Mesothelial cell of epicardium (in vitro differentiated cells): ENCODE data around the gene PYROXD2. TPM values are rescaled to one million over a fixed set of nuclear protein-coding genes. Genes with fewer than 3 reads are reported as not detected.

Experiments
- DNase-seq, 2 experiments: peaks; one replicate each; pipeline ENCODE4 v3.0.0; 2021; ENCODE audit warnings: low spot score in 2 of 2; ENCODE audit not compliant: unreplicated experiment in 2 of 2
- H3K27ac Mint-ChIP-seq: 2 replicates; pipeline ENCODE4 v1.8.0; 2021; ENCODE audit warnings: mixed read lengths
- H3K27me3 Mint-ChIP-seq: 2 replicates; pipeline ENCODE4 v1.8.0; 2021; ENCODE audit warnings: low read depth, mixed read lengths
- H3K36me3 Mint-ChIP-seq: 2 replicates; pipeline ENCODE4 v1.8.0; 2021; ENCODE audit warnings: mixed read lengths
- H3K4me1 Mint-ChIP-seq: 2 replicates; pipeline ENCODE4 v1.8.0; 2021; ENCODE audit warnings: mixed read lengths
- H3K4me3 Mint-ChIP-seq: 2 replicates; pipeline ENCODE4 v1.8.0; 2021; ENCODE audit warnings: mild to moderate bottlenecking, moderate library complexity, mixed read lengths
- H3K9me3 Mint-ChIP-seq: 2 replicates; pipeline ENCODE4 v1.8.0; 2021; ENCODE audit warnings: mixed read lengths
- CTCF ChIP-seq: fragments of 200-600 bp; sonication (generic); IDR thresholded peaks from one replicate; pipeline ENCODE4 v1.5.0; 2021; ENCODE audit warnings: antibody characterized with exemption; ENCODE audit not compliant: unreplicated experiment
- total RNA-seq: library from RNA; stranded (reverse); gene quantifications from 3 replicates; pipeline ENCODE4 v1.2.1, GENCODE V29; 2021

The PYROXD2 gene
- total RNA-seq, 1 donor from 2014 or later = 31.9 TPM

- H3K9me3 Mint-ChIP-seq = peaks cover 15% of the 10 kb centered on the region
- H3K4me3 Mint-ChIP-seq = no peak overlapping the region
- no peaks in the 10 kb centered on the region for H3K4me1 Mint-ChIP-seq
- no peaks in the 10 kb centered on the region for H3K27me3 Mint-ChIP-seq
- peaks cover 48% of the 10 kb centered on the region for H3K36me3 Mint-ChIP-seq
- no peak for TF ChIP-seq CTCF
- DNase-seq = no peak
- no peak overlapping the region for H3K27ac Mint-ChIP-seq
Measured at GRCh38 chr10:98433371-98433770, 18.4 kb upstream of the PYROXD2 start.

GRCh38 chr10:98432330-98432729, 17.3 kb upstream of the PYROXD2 start:
- Mint-ChIP-seq H3K9me3 (peaks cover 15% of the 10 kb centered on the region), H3K27ac (no peak overlapping the region), H3K4me3 (no peak overlapping the region), H3K4me1 (no peaks in the 10 kb centered on the region), H3K36me3 (peaks cover 40% of the 10 kb centered on the region), H3K27me3 (no peaks in the 10 kb centered on the region)
- no peak for TF ChIP-seq CTCF
- DNase-seq = no peak

- no peaks in the 10 kb centered on the region for H3K4me1 Mint-ChIP-seq
- H3K36me3 Mint-ChIP-seq = peaks cover 40% of the 10 kb centered on the region
- H3K27me3 Mint-ChIP-seq = no peaks in the 10 kb centered on the region
- no peak for DNase-seq
- H3K4me3 Mint-ChIP-seq = no peak overlapping the region
- no peak for TF ChIP-seq CTCF
- no peak overlapping the region for H3K27ac Mint-ChIP-seq
- H3K9me3 Mint-ChIP-seq = peaks cover 15% of the 10 kb centered on the region
Measured at GRCh38 chr10:98431016-98431415, 16.0 kb upstream of the PYROXD2 start.

GRCh38 chr10:98430427-98430826, 15.4 kb upstream of the PYROXD2 start:
- H3K36me3 Mint-ChIP-seq = peaks cover 40% of the 10 kb centered on the region
- DNase-seq = no peak
- no peak overlapping the region for H3K4me3 Mint-ChIP-seq
- H3K27me3 Mint-ChIP-seq = no peaks in the 10 kb centered on the region
- peaks cover 15% of the 10 kb centered on the region for H3K9me3 Mint-ChIP-seq
- H3K4me1 Mint-ChIP-seq = no peaks in the 10 kb centered on the region
- H3K27ac Mint-ChIP-seq = no peak overlapping the region
- no peak for TF ChIP-seq CTCF

- no peak for DNase-seq
- TF ChIP-seq CTCF = no peak
- H3K4me1 Mint-ChIP-seq = no peaks in the 10 kb centered on the region
- H3K36me3 Mint-ChIP-seq = peaks cover 37% of the 10 kb centered on the region
- no peak overlapping the region for H3K27ac Mint-ChIP-seq
- peaks cover 15% of the 10 kb centered on the region for H3K9me3 Mint-ChIP-seq
- no peaks in the 10 kb centered on the region for H3K27me3 Mint-ChIP-seq
- H3K4me3 Mint-ChIP-seq = no peak overlapping the region
Measured at GRCh38 chr10:98429320-98430072, 14.5 kb upstream of the PYROXD2 start.
